HepG2 (cell line): ENCODE data around the gene TOR1AIP1. TPM values are rescaled to one million over a fixed set of nuclear protein-coding genes. Genes with fewer than 3 reads are reported as not detected.

Source experiments
- ATAC-seq: fragments of 200-7000 bp; cut with Tn5 transposase; 3 replicates; pipeline ENCODE4 v1.9.1; 2020; ENCODE audit warnings: mild to moderate bottlenecking, moderate library complexity
- BruUV-seq: library from RNA; stranded (reverse); fragments of 400-500 nt; replicated peaks from 2 replicates; lab custom pipeline; 2021; lab: Mats Ljungman, UMichigan
- CTCF ChIA-PET: fragments of 300-600 bp; formaldehyde crosslinking; extraction: SDS; loops from one replicate; lab custom pipeline; 2021; ENCODE audit warnings: low total read pairs, inconsistent platforms, low intra/inter-chr PET ratio; lab: Yijun Ruan, JAX
- POLR2A ChIA-PET: fragments of 350-600 bp; sonication (Branson Sonifier 250); formaldehyde crosslinking; loops from one replicate; lab custom pipeline; 2020; ENCODE audit warnings: antibody characterized with exemption, inconsistent platforms; lab: Yijun Ruan, JAX
- DNase-seq: peaks from one replicate; pipeline ENCODE4 v3.0.0-alpha.2; 2015; ENCODE audit warnings: low spot score
- FAIRE-seq: peaks from 3 replicates; lab custom pipeline; 2011; peaks lifted over from hg19 to GRCh38; lab: Jason Lieb, UNC
- H2AFZ ChIP-seq: one replicate; pipeline ENCODE4 v1.6.1; 2011; ENCODE audit warnings: low read length, inconsistent platforms
- H3K27ac ChIP-seq: fragments of 300-600 bp; 3 replicates; pipeline ENCODE4 v1.8.0; 2011; ENCODE audit warnings: mixed run types, mild to moderate bottlenecking, mixed read lengths, low read length, inconsistent platforms; ENCODE audit not compliant: insufficient read depth; ENCODE audit errors: extremely low read length
- H3K27me3 ChIP-seq, 2 experiments: fragments of 200-600 bp in 1 of 2; 2 replicates in 1 of 2; 3 replicates in 1 of 2; pipeline versions ENCODE4 v1.6.0 to v1.8.0; 2011; ENCODE audit warnings: low read length in 2 of 2, mild to moderate bottlenecking in 2 of 2, moderate library complexity in 2 of 2, inconsistent platforms in 1 of 2; ENCODE audit not compliant: insufficient read depth in 2 of 2, control insufficient read depth in 1 of 2
- H3K36me3 ChIP-seq, 2 experiments: fragments of 200-600 bp in 1 of 2; replicated peaks in 1 of 2; 2 replicates in 1 of 2; 3 replicates in 1 of 2; pipeline versions ENCODE4 v1.5.1 to v1.8.0; 2011; ENCODE audit warnings: low read length in 2 of 2, inconsistent platforms in 1 of 2; ENCODE audit not compliant: insufficient read depth in 2 of 2, control insufficient read depth in 1 of 2
- H3K4me1 ChIP-seq: 2 replicates; pipeline ENCODE4 v1.5.1; 2012; ENCODE audit warnings: low read length, inconsistent platforms; ENCODE audit not compliant: insufficient read depth
- H3K4me2 ChIP-seq: 2 replicates; pipeline ENCODE4 v1.6.0; 2011; ENCODE audit warnings: low read depth, low read length, inconsistent platforms
- H3K4me3 ChIP-seq, 3 experiments: fragments of 200-600 bp in 1 of 3; sonication (generic), shearing (Covaris generic) in 1 of 3; replicated peaks in 1 of 3; 2 replicates each; pipeline ENCODE4 v1.5.1; 2011 to 2016; ENCODE audit warnings: low read length in 3 of 3, inconsistent platforms in 2 of 3, low read depth in 2 of 3, mild to moderate bottlenecking in 2 of 3, control low read depth in 1 of 3, mixed read lengths in 1 of 3; ENCODE audit not compliant: insufficient read depth in 1 of 3
- H3K79me2 ChIP-seq: one replicate; pipeline ENCODE4 v1.6.1; 2011; ENCODE audit warnings: low read length, inconsistent platforms; ENCODE audit not compliant: insufficient read depth
- H3K9ac ChIP-seq: 2 replicates; pipeline ENCODE4 v1.6.0; 2011; ENCODE audit warnings: mild to moderate bottlenecking, low read depth, low read length, inconsistent platforms; ENCODE audit not compliant: insufficient read depth
- H3K9me3 ChIP-seq: 2 replicates; pipeline ENCODE4 v1.5.1; 2012; ENCODE audit warnings: mild to moderate bottlenecking, low read length
- H4K20me1 ChIP-seq: 2 replicates; pipeline ENCODE4 v1.6.0; 2011; ENCODE audit warnings: inconsistent platforms, mild to moderate bottlenecking, low read length, moderate library complexity; ENCODE audit not compliant: insufficient read depth
- ASH2L ChIP-seq: fragments of 300-600, 200-600 bp; sonication (generic); IDR thresholded peaks from 2 replicates; pipeline ENCODE4 v1.7.0; 2017; ENCODE audit warnings: low read depth, mild to moderate bottlenecking, moderate library complexity, mixed read lengths, low read length; ENCODE audit not compliant: insufficient read length
- CREB3 ChIP-seq: sonication (generic); formaldehyde crosslinking; IDR thresholded peaks from 2 replicates; pipeline ENCODE4 v1.5.0; 2020; ENCODE audit warnings: missing genetic modification reagents
- MAFF ChIP-seq: IDR thresholded peaks from 2 replicates; pipeline ENCODE4 v1.6.1; 2011; ENCODE audit warnings: low read depth, low read length, improper control_type of control experiment
- NR1H2 ChIP-seq: sonication (generic); formaldehyde crosslinking; IDR thresholded peaks from 2 replicates; pipeline ENCODE4 v1.8.1; 2022; ENCODE audit warnings: low read depth, missing genetic modification reagents, borderline replicate concordance
- ONECUT2 ChIP-seq: sonication (generic); formaldehyde crosslinking; IDR thresholded peaks from 2 replicates; pipeline ENCODE4 v1.4.0; 2020; ENCODE audit warnings: missing genetic modification reagents
- PAF1 ChIP-seq: IDR thresholded peaks from 2 replicates; pipeline ENCODE4 v1.6.1; 2016; ENCODE audit warnings: missing genetic modification reagents, missing compliant biosample characterization
- RBM22 ChIP-seq: fragments of 200-400 bp; formaldehyde crosslinking; optimal IDR thresholded peaks from 2 replicates; pipeline ENCODE3; 2017; ENCODE audit warnings: mild to moderate bottlenecking, low read length, moderate library complexity
- RFX5 ChIP-seq: IDR thresholded peaks from 2 replicates; pipeline ENCODE4 v1.6.1; 2011; ENCODE audit warnings: low read depth, low read length, improper control_type of control experiment
- RORA ChIP-seq: sonication (generic); formaldehyde crosslinking; IDR thresholded peaks from 2 replicates; pipeline ENCODE4 v1.5.0; 2020; ENCODE audit warnings: mild to moderate bottlenecking, missing genetic modification reagents, moderate library complexity
- SAP130 ChIP-seq: IDR thresholded peaks from 2 replicates; pipeline ENCODE4 v1.6.1; 2016; ENCODE audit warnings: low read depth
- SIX1 ChIP-seq: sonication (generic); formaldehyde crosslinking; IDR thresholded peaks from 2 replicates; pipeline ENCODE4 v1.4.0; 2020; ENCODE audit warnings: missing genetic modification reagents, borderline replicate concordance
- SMC3 ChIP-seq: IDR thresholded peaks from 2 replicates; pipeline ENCODE4 v1.6.1; 2011; ENCODE audit warnings: low read length, improper control_type of control experiment
- SP140L ChIP-seq: sonication (generic); formaldehyde crosslinking; IDR thresholded peaks from 2 replicates; pipeline ENCODE4 v1.4.0; 2020; ENCODE audit warnings: missing genetic modification reagents, borderline replicate concordance
- SP4 ChIP-seq: sonication (generic); formaldehyde crosslinking; IDR thresholded peaks from 2 replicates; pipeline ENCODE4 v1.8.1; 2023; ENCODE audit warnings: mild to moderate bottlenecking, missing genetic modification reagents
- STAG1 ChIP-seq: sonication (generic); formaldehyde crosslinking; IDR thresholded peaks from 2 replicates; pipeline ENCODE4 v1.4.0; 2020; ENCODE audit warnings: missing genetic modification reagents
- ZNF34 ChIP-seq: sonication (generic); formaldehyde crosslinking; IDR thresholded peaks from 2 replicates; pipeline ENCODE4 v1.4.0; 2020; ENCODE audit warnings: mild to moderate bottlenecking, missing genetic modification reagents, borderline replicate concordance
- ZNF484 ChIP-seq: sonication (generic); formaldehyde crosslinking; IDR thresholded peaks from 2 replicates; pipeline ENCODE4 v1.5.1; 2020; ENCODE audit warnings: mild to moderate bottlenecking, low read depth, missing genetic modification reagents, borderline replicate concordance
- ZNF660 ChIP-seq: sonication (generic); formaldehyde crosslinking; IDR thresholded peaks from 2 replicates; pipeline ENCODE4 v1.5.1; 2020; ENCODE audit warnings: mild to moderate bottlenecking, low read depth, missing genetic modification reagents, borderline replicate concordance
- ZNF768 ChIP-seq: sonication (generic); formaldehyde crosslinking; IDR thresholded peaks from 2 replicates; pipeline ENCODE4 v1.4.0; 2020; ENCODE audit warnings: missing genetic modification reagents
- ZNF879 ChIP-seq: sonication (generic); formaldehyde crosslinking; IDR thresholded peaks from 2 replicates; pipeline ENCODE4 v1.8.1; 2023; ENCODE audit warnings: missing genetic modification reagents
- ZSCAN30 ChIP-seq: sonication (generic); formaldehyde crosslinking; IDR thresholded peaks from 2 replicates; pipeline ENCODE4 v1.5.0; 2020; ENCODE audit warnings: mild to moderate bottlenecking, missing genetic modification reagents
- WGBS: methylation state at CpG from one replicate; pipeline ENCODE4 v1.1.6; 2017; ENCODE audit warnings: low lambda C conversion rate; 5-methylcytosine and 5-hydroxymethylcytosine counted together
- in situ Hi-C: cut with HindIII; loops from 2 replicates; pipeline ENCODE4 v1.10.0; 2017; ENCODE audit warnings: low pct_unique_long_range_greater_than_20kb; ENCODE audit not compliant: extremely low pct_ligation_motif_present
- intact Hi-C: fragments of 100-400 bp; cut with micrococcal nuclease; formaldehyde crosslinking; loops from one replicate; pipeline ENCODE4 v1.10.0; 2022; ENCODE audit not compliant: unreplicated experiment
- polyA plus RNA-seq, 8 experiments: library from polyadenylated mRNA; depleted of rRNA in 3 of 8; stranded (reverse) in 7 of 8; unstranded in 1 of 8; fragments of >200 nt; fragmentation: Illumina TruSeq in 4 of 8; extraction: Trizol in 4 of 8; gene quantifications; 2 replicates each; pipeline versions ENCODE4 v1.2.1 to v1.2.3, GENCODE V29; 2011 to 2016; ENCODE audit warnings: low read depth in 4 of 8, missing spikeins in 1 of 8, mixed read lengths in 1 of 8; ENCODE audit not compliant: insufficient read depth in 1 of 8
- total RNA-seq, 5 experiments: library from RNA; depleted of rRNA; stranded (reverse); fragments of >200 nt; fragmentation: Illumina TruSeq; extraction: Trizol; gene quantifications; 2 replicates each; pipeline ENCODE4 v1.2.3, GENCODE V29; 2016; ENCODE audit warnings: low read depth in 1 of 5
- TF ChIP-seq, protein P1 (sequence below): sonication (generic); formaldehyde crosslinking; IDR thresholded peaks from 2 replicates; pipeline ENCODE4 v1.5.0; 2020; ENCODE audit warnings: mild to moderate bottlenecking, missing genetic modification reagents, moderate library complexity
- TF ChIP-seq, protein P2 (sequence below): sonication (generic); formaldehyde crosslinking; IDR thresholded peaks from 2 replicates; pipeline ENCODE4 v1.5.0; 2020; ENCODE audit warnings: missing genetic modification reagents

TOR1AIP1 gene
- total and polyA plus RNA-seq, 2 of the 13 experiments (the other 11 are each of a cell fraction or from before 2014, with no cell fraction given), result 15.6 to 29.0 TPM

GRCh38 chr1:179867493-179868330 is 14.4 kb upstream of the TOR1AIP1 start:
- 64% methylated on average over 1 of the region's 1 CpG for WGBS
- peaks cover 25% of the 10 kb centered on the region for H3K4me1 ChIP-seq
- CTCF ChIA-PET, result interaction anchor here (0.7 to 1.0 kb wide), 2 partner anchors 15 to 311 kb away, joined by 4 read pairs; no protein-coding TSS in a partner anchor
- no peaks in the 10 kb centered on the region for H3K27me3 ChIP-seq
- H3K9me3 ChIP-seq, result no peaks in the 10 kb centered on the region
- peaks cover 52% of the 10 kb centered on the region for H3K79me2 ChIP-seq
- FAIRE-seq (peak; percentile 53), DNase-seq (peak; percentile 58), ATAC-seq (peak; percentile 96)
- in situ Hi-C loops (no loop called here), intact Hi-C loops (loop anchor here (1.0 kb wide), 4 partner anchors 16 to 311 kb away; partner anchors contain the start of gene CEP350)
- no peak overlapping the region for H3K4me2 ChIP-seq
- no peak overlapping the region for H3K4me3 ChIP-seq
- POLR2A ChIA-PET, result interaction anchor here (1.4 to 2.4 kb wide), 3 partner anchors 10 to 86 kb away, joined by 3 to 13 read pairs (median 4); partner anchors contain the start of genes TOR1AIP1 and TOR1AIP2
- peaks cover 12 to 65% of the 10 kb centered on the region in 2 experiments for H3K36me3 ChIP-seq
- H2AFZ ChIP-seq, result no peak overlapping the region
- H4K20me1 ChIP-seq, result peaks cover 65% of the 10 kb centered on the region
- no peak overlapping the region for H3K9ac ChIP-seq
- no TSS peak for BruUV-seq
- H3K27ac ChIP-seq, result no peak overlapping the region
- TF ChIP-seq RFX5 (no peak), SIX1 (CRISPR knock-in tag) (no peak), SMC3 (peak; percentile 77), ASH2L (peak; percentile 27), ZSCAN30 (CRISPR knock-in tag) (no peak), CREB3 (CRISPR knock-in tag) (no peak), RBM22 (peak; percentile 60), STAG1 (peak; percentile 71), ZNF768 (CRISPR knock-in tag) (no peak), ZNF879 (no peak), ZNF34 (no peak), PAF1 (CRISPR knock-in tag) (no peak), SP4 (CRISPR knock-in tag) (no peak), SP140L (CRISPR knock-in tag) (no peak), ZNF484 (CRISPR knock-in tag) (no peak), NR1H2 (no peak), ZNF660 (CRISPR knock-in tag) (no peak), ONECUT2 (CRISPR knock-in tag) (no peak), MAFF (no peak), RORA (CRISPR knock-in tag) (no peak), SAP130 (0 out of 2 replicates have a peak, but pooled peaks have one; percentile 10)
- TF ChIP-seq, protein P1, sequence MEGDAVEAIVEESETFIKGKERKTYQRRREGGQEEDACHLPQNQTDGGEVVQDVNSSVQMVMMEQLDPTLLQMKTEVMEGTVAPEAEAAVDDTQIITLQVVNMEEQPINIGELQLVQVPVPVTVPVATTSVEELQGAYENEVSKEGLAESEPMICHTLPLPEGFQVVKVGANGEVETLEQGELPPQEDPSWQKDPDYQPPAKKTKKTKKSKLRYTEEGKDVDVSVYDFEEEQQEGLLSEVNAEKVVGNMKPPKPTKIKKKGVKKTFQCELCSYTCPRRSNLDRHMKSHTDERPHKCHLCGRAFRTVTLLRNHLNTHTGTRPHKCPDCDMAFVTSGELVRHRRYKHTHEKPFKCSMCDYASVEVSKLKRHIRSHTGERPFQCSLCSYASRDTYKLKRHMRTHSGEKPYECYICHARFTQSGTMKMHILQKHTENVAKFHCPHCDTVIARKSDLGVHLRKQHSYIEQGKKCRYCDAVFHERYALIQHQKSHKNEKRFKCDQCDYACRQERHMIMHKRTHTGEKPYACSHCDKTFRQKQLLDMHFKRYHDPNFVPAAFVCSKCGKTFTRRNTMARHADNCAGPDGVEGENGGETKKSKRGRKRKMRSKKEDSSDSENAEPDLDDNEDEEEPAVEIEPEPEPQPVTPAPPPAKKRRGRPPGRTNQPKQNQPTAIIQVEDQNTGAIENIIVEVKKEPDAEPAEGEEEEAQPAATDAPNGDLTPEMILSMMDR (CRISPR knock-in tag), result peak; percentile 71
- TF ChIP-seq, protein P2, sequence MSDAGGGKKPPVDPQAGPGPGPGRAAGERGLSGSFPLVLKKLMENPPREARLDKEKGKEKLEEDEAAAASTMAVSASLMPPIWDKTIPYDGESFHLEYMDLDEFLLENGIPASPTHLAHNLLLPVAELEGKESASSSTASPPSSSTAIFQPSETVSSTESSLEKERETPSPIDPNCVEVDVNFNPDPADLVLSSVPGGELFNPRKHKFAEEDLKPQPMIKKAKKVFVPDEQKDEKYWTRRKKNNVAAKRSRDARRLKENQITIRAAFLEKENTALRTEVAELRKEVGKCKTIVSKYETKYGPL, result no peak
